SU-DHL-6 (cell line): ENCODE results near the gene CNTN5.

Source experiments
- H2AFZ ChIP-seq: fragments of 200-600 bp; sonication (generic); 2 replicates; pipeline ENCODE4 v1.6.1; 2014; ENCODE audit warnings: low read depth, mild to moderate bottlenecking, moderate library complexity, mixed read lengths, antibody characterized with exemption, low read length; ENCODE audit not compliant: severe bottlenecking
- H3F3A ChIP-seq: fragments of 200-600 bp; shearing (Covaris generic); 2 replicates; pipeline ENCODE4 v1.6.0; 2016; ENCODE audit warnings: antibody characterized with exemption, mild to moderate bottlenecking; ENCODE audit not compliant: insufficient read depth
- H3K27ac ChIP-seq: fragments of 200-600 bp; sonication (generic); 2 replicates; pipeline ENCODE4 v1.5.1; 2016; ENCODE audit warnings: low read depth, mild to moderate bottlenecking, low read length, moderate library complexity, mixed read lengths
- H3K27me3 ChIP-seq: fragments of 200-600 bp; sonication (generic), shearing (Covaris generic); 2 replicates; pipeline ENCODE4 v1.6.0; 2014; ENCODE audit warnings: mild to moderate bottlenecking, low read length
- H3K36me3 ChIP-seq: fragments of 200-600 bp; sonication (generic); 2 replicates; pipeline ENCODE4 v1.6.1; 2014; ENCODE audit warnings: mild to moderate bottlenecking, low read length, mixed read lengths
- H3K4me2 ChIP-seq: fragments of 300-600, 200-600 bp; shearing (Covaris generic), sonication (generic); 2 replicates; pipeline ENCODE4 v1.6.0; 2014; ENCODE audit warnings: low read length, low read depth, mild to moderate bottlenecking; ENCODE audit not compliant: poor library complexity, severe bottlenecking
- H3K4me3 ChIP-seq: fragments of 200-600 bp; sonication (generic); 2 replicates; pipeline ENCODE4 v1.5.1; 2014; ENCODE audit warnings: antibody characterized with exemption, low read length, mild to moderate bottlenecking, mixed read lengths; ENCODE audit not compliant: insufficient read depth, poor library complexity, severe bottlenecking
- H3K79me2 ChIP-seq: fragments of 200-600 bp; sonication (generic); 2 replicates; pipeline ENCODE4 v1.6.1; 2014; ENCODE audit warnings: mild to moderate bottlenecking, low read length, moderate library complexity; ENCODE audit not compliant: insufficient read depth
- H3K9ac ChIP-seq: fragments of 200-600 bp; sonication (generic); 2 replicates; pipeline ENCODE4 v1.7.0; 2014; ENCODE audit warnings: mild to moderate bottlenecking, low read length
- H3K9me2 ChIP-seq: fragments of 200-600 bp; sonication (generic); replicated peaks from 2 replicates; pipeline ENCODE4 v1.6.1; 2014; ENCODE audit warnings: low read length; ENCODE audit not compliant: insufficient read depth
- H3K9me3 ChIP-seq: fragments of 200-600 bp; sonication (generic); 2 replicates; pipeline ENCODE4 v1.6.1; 2014; ENCODE audit warnings: low read length, mixed read lengths; ENCODE audit not compliant: insufficient read depth
- H4K20me1 ChIP-seq: fragments of 200-600 bp; sonication (generic); 2 replicates; pipeline ENCODE4 v1.6.1; 2014; ENCODE audit warnings: low read depth, mild to moderate bottlenecking, antibody characterized with exemption, low read length, moderate library complexity, mixed read lengths
- EZH2phosphoT487 ChIP-seq: fragments of 200-600 bp; sonication (generic), shearing (Covaris generic); conservative IDR thresholded peaks from 2 replicates; pipeline ENCODE4 v1.6.1; 2018; ENCODE audit warnings: mild to moderate bottlenecking, antibody characterized with exemption, low read length, moderate library complexity, mixed read lengths
- TF ChIP-seq, protein P1 (sequence below): fragments of 200-600 bp; sonication (generic); IDR thresholded peaks from one replicate; pipeline ENCODE4 v1.5.1; 2017; ENCODE audit warnings: antibody characterized with exemption, mild to moderate bottlenecking, low read length, moderate library complexity; ENCODE audit not compliant: insufficient read depth, poor library complexity, severe bottlenecking

Gene CNTN5

DNA sequence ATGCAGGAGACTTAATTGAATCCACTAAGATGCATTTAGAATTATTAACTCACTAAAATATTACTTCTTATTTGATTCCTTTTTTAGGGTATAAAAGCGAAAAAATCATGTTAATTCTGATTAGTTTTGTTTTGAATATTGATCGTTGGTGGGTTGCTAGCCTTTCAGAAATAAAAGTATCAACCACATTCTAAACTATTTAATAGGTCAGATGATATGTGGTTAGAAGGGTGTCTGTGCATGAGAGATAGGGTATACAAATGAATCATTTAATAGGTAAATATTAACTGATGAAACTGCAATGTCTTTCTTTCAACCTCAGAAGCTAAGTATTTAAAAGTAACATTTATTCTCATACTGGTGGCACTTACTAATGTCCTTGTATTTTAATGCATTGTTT is 515.1 kb downstream of the CNTN5 start:
- no peaks in the 10 kb centered on the region for H3K9me2 ChIP-seq
- H4K20me1 ChIP-seq: no peaks in the 10 kb centered on the region
- H3K27me3 ChIP-seq: no peaks in the 10 kb centered on the region
- no peak overlapping the region for H2AFZ ChIP-seq
- no peak overlapping the region for H3K4me3 ChIP-seq
- H3K27ac ChIP-seq: no peak overlapping the region
- no peak overlapping the region for H3K9ac ChIP-seq
- no peaks in the 10 kb centered on the region for H3K9me3 ChIP-seq
- no peak overlapping the region for H3K4me2 ChIP-seq
- TF ChIP-seq EZH2phosphoT487: no peak
- TF ChIP-seq, protein P1, sequence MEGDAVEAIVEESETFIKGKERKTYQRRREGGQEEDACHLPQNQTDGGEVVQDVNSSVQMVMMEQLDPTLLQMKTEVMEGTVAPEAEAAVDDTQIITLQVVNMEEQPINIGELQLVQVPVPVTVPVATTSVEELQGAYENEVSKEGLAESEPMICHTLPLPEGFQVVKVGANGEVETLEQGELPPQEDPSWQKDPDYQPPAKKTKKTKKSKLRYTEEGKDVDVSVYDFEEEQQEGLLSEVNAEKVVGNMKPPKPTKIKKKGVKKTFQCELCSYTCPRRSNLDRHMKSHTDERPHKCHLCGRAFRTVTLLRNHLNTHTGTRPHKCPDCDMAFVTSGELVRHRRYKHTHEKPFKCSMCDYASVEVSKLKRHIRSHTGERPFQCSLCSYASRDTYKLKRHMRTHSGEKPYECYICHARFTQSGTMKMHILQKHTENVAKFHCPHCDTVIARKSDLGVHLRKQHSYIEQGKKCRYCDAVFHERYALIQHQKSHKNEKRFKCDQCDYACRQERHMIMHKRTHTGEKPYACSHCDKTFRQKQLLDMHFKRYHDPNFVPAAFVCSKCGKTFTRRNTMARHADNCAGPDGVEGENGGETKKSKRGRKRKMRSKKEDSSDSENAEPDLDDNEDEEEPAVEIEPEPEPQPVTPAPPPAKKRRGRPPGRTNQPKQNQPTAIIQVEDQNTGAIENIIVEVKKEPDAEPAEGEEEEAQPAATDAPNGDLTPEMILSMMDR: no peak
- no peaks in the 10 kb centered on the region for H3K36me3 ChIP-seq
- H3K79me2 ChIP-seq: no peaks in the 10 kb centered on the region
- no peaks in the 10 kb centered on the region for H3F3A ChIP-seq

DNA sequence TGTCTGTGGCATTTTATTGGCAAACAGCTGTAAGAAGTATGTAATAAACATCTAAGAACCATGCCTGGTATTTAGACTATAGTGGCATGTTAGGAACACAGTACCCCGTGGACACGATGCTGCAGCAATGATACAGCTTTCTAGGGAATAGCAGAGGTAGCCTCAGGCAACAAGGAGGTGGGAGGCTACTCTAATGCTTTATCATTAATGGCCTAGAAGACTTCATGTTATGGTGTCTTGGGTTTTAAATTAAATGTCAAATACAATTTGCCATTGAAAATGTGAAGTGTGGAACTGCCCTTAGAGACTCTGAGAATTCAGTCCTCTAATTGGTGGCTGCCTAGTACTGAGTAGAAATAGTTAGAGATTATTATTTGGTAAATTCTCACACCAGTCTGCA is 516.9 kb downstream of the CNTN5 start:
- H3K9ac ChIP-seq: no peak overlapping the region
- H3K79me2 ChIP-seq: no peaks in the 10 kb centered on the region
- H3K36me3 ChIP-seq: no peaks in the 10 kb centered on the region
- no peaks in the 10 kb centered on the region for H3K9me2 ChIP-seq
- no peaks in the 10 kb centered on the region for H3F3A ChIP-seq
- H3K4me3 ChIP-seq: no peak overlapping the region
- no peaks in the 10 kb centered on the region for H3K27me3 ChIP-seq
- H4K20me1 ChIP-seq: no peaks in the 10 kb centered on the region
- no peak overlapping the region for H3K27ac ChIP-seq
- TF ChIP-seq, protein P1: no peak
- no peak for TF ChIP-seq EZH2phosphoT487
- H2AFZ ChIP-seq: no peak overlapping the region
- no peaks in the 10 kb centered on the region for H3K9me3 ChIP-seq
- H3K4me2 ChIP-seq: no peak overlapping the region

DNA sequence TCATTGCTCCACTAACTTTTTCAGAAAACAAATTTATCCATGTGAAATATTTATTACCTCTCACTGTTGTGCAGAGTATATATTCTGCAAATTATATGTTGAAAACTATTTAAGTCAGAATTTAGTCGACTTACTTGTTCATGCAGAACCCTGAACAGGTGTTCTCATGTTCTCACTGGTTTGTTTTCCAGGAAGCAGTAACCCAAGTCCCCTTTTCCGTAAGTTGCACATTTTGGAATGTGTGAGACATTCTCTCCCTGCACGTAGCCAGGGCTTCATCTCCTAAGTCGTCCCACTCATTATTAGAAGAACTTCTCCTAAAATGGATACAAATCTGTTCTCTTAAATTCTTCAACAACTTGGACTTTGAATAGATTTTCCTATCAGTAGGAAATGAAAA is 524.9 kb downstream of the CNTN5 start:
- H3K9ac ChIP-seq: no peak overlapping the region
- H3K9me2 ChIP-seq: no peaks in the 10 kb centered on the region
- no peak for TF ChIP-seq EZH2phosphoT487
- TF ChIP-seq, protein P1: no peak
- no peaks in the 10 kb centered on the region for H3K9me3 ChIP-seq
- H3K4me3 ChIP-seq: no peak overlapping the region
- H3K4me2 ChIP-seq: no peak overlapping the region
- H3K27me3 ChIP-seq: no peaks in the 10 kb centered on the region
- H4K20me1 ChIP-seq: no peaks in the 10 kb centered on the region
- H3F3A ChIP-seq: no peaks in the 10 kb centered on the region
- no peak overlapping the region for H3K27ac ChIP-seq
- H3K79me2 ChIP-seq: no peaks in the 10 kb centered on the region
- H3K36me3 ChIP-seq: no peaks in the 10 kb centered on the region
- H2AFZ ChIP-seq: no peak overlapping the region

DNA sequence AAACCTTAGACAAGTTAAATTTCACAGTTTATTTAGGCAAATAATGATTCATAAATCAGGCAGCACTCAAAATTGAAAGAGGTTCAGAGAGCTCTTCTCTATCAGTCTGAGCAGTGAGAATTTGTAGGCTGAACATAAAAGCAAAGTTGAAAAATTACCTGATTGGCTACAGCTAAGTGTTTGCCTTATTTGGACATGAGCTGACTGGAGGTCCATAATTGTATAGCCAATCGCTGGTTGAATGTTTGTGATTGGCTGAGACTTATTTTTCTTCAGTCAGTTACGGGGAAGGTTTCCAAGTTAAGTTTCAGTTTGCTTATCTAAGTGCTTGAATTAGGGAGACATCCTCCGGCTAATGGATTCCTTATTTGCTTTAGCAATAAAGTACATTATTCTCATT is 527.5 kb downstream of the CNTN5 start:
- Histone ChIP-seq H2AFZ (no peak overlapping the region), H4K20me1 (no peaks in the 10 kb centered on the region), H3K36me3 (no peaks in the 10 kb centered on the region)

More for the DNA sequence above, 527.5 kb downstream of the CNTN5 start:
- Histone ChIP-seq H3K27ac (no peak overlapping the region), H3K27me3 (no peaks in the 10 kb centered on the region), H3K4me2 (no peak overlapping the region), H3K79me2 (no peaks in the 10 kb centered on the region), H3K4me3 (no peak overlapping the region), H3F3A (no peaks in the 10 kb centered on the region), H3K9me2 (no peaks in the 10 kb centered on the region), H3K9me3 (no peaks in the 10 kb centered on the region), H3K9ac (no peak overlapping the region)
- TF ChIP-seq, protein P1: no peak
- no peak for TF ChIP-seq EZH2phosphoT487
